ENCODE measurements around the gene ARHGAP28.

The ARHGAP28 gene

GRCh38 chr18:6881034-6881820, 151.7 kb downstream of the ARHGAP28 start:
- H3K27ac ChIP-seq (ENCODE audit: low read length), result no peak overlapping the region
- no peaks in the 10 kb centered on the region for H3K27me3 ChIP-seq (ENCODE audit: control insufficient read depth in 1 of 2, insufficient read depth in 2 of 2, low read length in 2 of 2)
- no peaks in the 10 kb centered on the region for H3K36me3 ChIP-seq (ENCODE audit: control insufficient read depth in 2 of 2, insufficient read depth in 2 of 2, low read length in 2 of 2)
- no peak overlapping the region for H3K4me3 ChIP-seq (ENCODE audit: low read length in 2 of 2)
- no peaks in the 10 kb centered on the region for H3K4me1 ChIP-seq (ENCODE audit: control insufficient read depth, insufficient read depth, low read length)
- no peaks in the 10 kb centered on the region for H3K9me3 ChIP-seq (ENCODE audit: control insufficient read depth in 2 of 2, low read length in 2 of 2)
- no peak overlapping the region for H3K9ac ChIP-seq (ENCODE audit: low read length in 2 of 2)

GRCh38 chr18:6882401-6882800, 152.9 kb downstream of the ARHGAP28 start:
- no peak overlapping the region for H3K4me3 ChIP-seq (ENCODE audit: low read length in 2 of 2)
- H3K9ac ChIP-seq (ENCODE audit: low read length in 2 of 2), result no peak overlapping the region
- H3K36me3 ChIP-seq (ENCODE audit: control insufficient read depth in 2 of 2, insufficient read depth in 2 of 2, low read length in 2 of 2), result no peaks in the 10 kb centered on the region
- H3K27me3 ChIP-seq (ENCODE audit: control insufficient read depth in 1 of 2, insufficient read depth in 2 of 2, low read length in 2 of 2), result no peaks in the 10 kb centered on the region
- H3K4me1 ChIP-seq (ENCODE audit: control insufficient read depth, insufficient read depth, low read length), result no peaks in the 10 kb centered on the region
- no peak overlapping the region for H3K27ac ChIP-seq (ENCODE audit: low read length)
- H3K9me3 ChIP-seq (ENCODE audit: control insufficient read depth in 2 of 2, low read length in 2 of 2), result no peaks in the 10 kb centered on the region

GRCh38 chr18:6885006-6885481, 155.5 kb downstream of the ARHGAP28 start:
- Histone ChIP-seq H3K9ac (ENCODE audit: low read length in 2 of 2) (peak overlapping the region; percentile 4 to 14), H3K27ac (ENCODE audit: low read length) (no peak overlapping the region), H3K4me3 (ENCODE audit: low read length in 2 of 2) (peak overlapping the region in 1 of 2 donors; percentile 41), H3K36me3 (ENCODE audit: control insufficient read depth in 2 of 2, insufficient read depth in 2 of 2, low read length in 2 of 2) (no peaks in the 10 kb centered on the region), H3K9me3 (ENCODE audit: control insufficient read depth in 2 of 2, low read length in 2 of 2) (no peaks in the 10 kb centered on the region), H3K4me1 (ENCODE audit: control insufficient read depth, insufficient read depth, low read length) (no peaks in the 10 kb centered on the region), H3K27me3 (ENCODE audit: control insufficient read depth in 1 of 2, insufficient read depth in 2 of 2, low read length in 2 of 2) (no peaks in the 10 kb centered on the region)

GRCh38 chr18:6885992-6886796, 156.7 kb downstream of the ARHGAP28 start:
- H3K27ac ChIP-seq (ENCODE audit: low read length), result no peak overlapping the region
- no peaks in the 10 kb centered on the region for H3K27me3 ChIP-seq (ENCODE audit: control insufficient read depth in 1 of 2, insufficient read depth in 2 of 2, low read length in 2 of 2)
- no peak overlapping the region for H3K4me3 ChIP-seq (ENCODE audit: low read length in 2 of 2)
- H3K9me3 ChIP-seq (ENCODE audit: control insufficient read depth in 2 of 2, low read length in 2 of 2), result no peaks in the 10 kb centered on the region
- no peak overlapping the region for H3K9ac ChIP-seq (ENCODE audit: low read length in 2 of 2)
- H3K4me1 ChIP-seq (ENCODE audit: control insufficient read depth, insufficient read depth, low read length), result no peaks in the 10 kb centered on the region
- no peaks in the 10 kb centered on the region for H3K36me3 ChIP-seq (ENCODE audit: control insufficient read depth in 2 of 2, insufficient read depth in 2 of 2, low read length in 2 of 2)

- Histone ChIP-seq H3K4me3 (ENCODE audit: low read length in 2 of 2) (no peak overlapping the region), H3K4me1 (ENCODE audit: control insufficient read depth, insufficient read depth, low read length) (no peaks in the 10 kb centered on the region), H3K9me3 (ENCODE audit: control insufficient read depth in 2 of 2, low read length in 2 of 2) (no peaks in the 10 kb centered on the region), H3K36me3 (ENCODE audit: control insufficient read depth in 2 of 2, insufficient read depth in 2 of 2, low read length in 2 of 2) (no peaks in the 10 kb centered on the region), H3K27me3 (ENCODE audit: control insufficient read depth in 1 of 2, insufficient read depth in 2 of 2, low read length in 2 of 2) (no peaks in the 10 kb centered on the region), H3K27ac (ENCODE audit: low read length) (no peak overlapping the region), H3K9ac (ENCODE audit: low read length in 2 of 2) (no peak overlapping the region)
Measured at GRCh38 chr18:6886797-6887330, 157.3 kb downstream of the ARHGAP28 start.

GRCh38 chr18:6891788-6892187, 162.3 kb downstream of the ARHGAP28 start:
- Histone ChIP-seq H3K9me3 (ENCODE audit: control insufficient read depth in 2 of 2, low read length in 2 of 2) (no peaks in the 10 kb centered on the region), H3K27ac (ENCODE audit: low read length) (no peak overlapping the region), H3K27me3 (ENCODE audit: control insufficient read depth in 1 of 2, insufficient read depth in 2 of 2, low read length in 2 of 2) (no peaks in the 10 kb centered on the region), H3K9ac (ENCODE audit: low read length in 2 of 2) (no peak overlapping the region), H3K4me3 (ENCODE audit: low read length in 2 of 2) (no peak overlapping the region), H3K36me3 (ENCODE audit: control insufficient read depth in 2 of 2, insufficient read depth in 2 of 2, low read length in 2 of 2) (no peaks in the 10 kb centered on the region), H3K4me1 (ENCODE audit: control insufficient read depth, insufficient read depth, low read length) (no peaks in the 10 kb centered on the region)

- Histone ChIP-seq H3K27ac (ENCODE audit: low read length) (no peak overlapping the region), H3K4me1 (ENCODE audit: control insufficient read depth, insufficient read depth, low read length) (no peaks in the 10 kb centered on the region), H3K4me3 (ENCODE audit: low read length in 2 of 2) (no peak overlapping the region), H3K36me3 (ENCODE audit: control insufficient read depth in 2 of 2, insufficient read depth in 2 of 2, low read length in 2 of 2) (peaks cover 0 to 3% of the 10 kb centered on the region in 2 donors), H3K9me3 (ENCODE audit: control insufficient read depth in 2 of 2, low read length in 2 of 2) (no peaks in the 10 kb centered on the region), H3K9ac (ENCODE audit: low read length in 2 of 2) (no peak overlapping the region), H3K27me3 (ENCODE audit: control insufficient read depth in 1 of 2, insufficient read depth in 2 of 2, low read length in 2 of 2) (no peaks in the 10 kb centered on the region)
Measured at GRCh38 chr18:6901286-6901926, 171.9 kb downstream of the ARHGAP28 start.

GRCh38 chr18:6917072-6917471, 187.6 kb downstream of the ARHGAP28 start:
- Histone ChIP-seq H3K27ac (ENCODE audit: low read length) (no peak overlapping the region), H3K36me3 (ENCODE audit: control insufficient read depth in 2 of 2, insufficient read depth in 2 of 2, low read length in 2 of 2) (no peaks in the 10 kb centered on the region), H3K4me1 (ENCODE audit: control insufficient read depth, insufficient read depth, low read length) (no peaks in the 10 kb centered on the region), H3K27me3 (ENCODE audit: control insufficient read depth in 1 of 2, insufficient read depth in 2 of 2, low read length in 2 of 2) (peaks cover 0 to 2% of the 10 kb centered on the region in 2 donors), H3K9me3 (ENCODE audit: control insufficient read depth in 2 of 2, low read length in 2 of 2) (no peaks in the 10 kb centered on the region), H3K4me3 (ENCODE audit: low read length in 2 of 2) (no peak overlapping the region), H3K9ac (ENCODE audit: low read length in 2 of 2) (no peak overlapping the region)

GRCh38 chr18:6920099-6920955, 190.8 kb downstream of the ARHGAP28 start:
- Histone ChIP-seq H3K9me3 (ENCODE audit: control insufficient read depth in 2 of 2, low read length in 2 of 2) (no peaks in the 10 kb centered on the region), H3K36me3 (ENCODE audit: control insufficient read depth in 2 of 2, insufficient read depth in 2 of 2, low read length in 2 of 2) (no peaks in the 10 kb centered on the region), H3K9ac (ENCODE audit: low read length in 2 of 2) (no peak overlapping the region), H3K27me3 (ENCODE audit: control insufficient read depth in 1 of 2, insufficient read depth in 2 of 2, low read length in 2 of 2) (peaks cover 0 to 2% of the 10 kb centered on the region in 2 donors), H3K4me3 (ENCODE audit: low read length in 2 of 2) (no peak overlapping the region), H3K27ac (ENCODE audit: low read length) (no peak overlapping the region), H3K4me1 (ENCODE audit: control insufficient read depth, insufficient read depth, low read length) (no peaks in the 10 kb centered on the region)

GRCh38 chr18:6921571-6921970, 192.1 kb downstream of the ARHGAP28 start:
- Histone ChIP-seq H3K4me1 (ENCODE audit: control insufficient read depth, insufficient read depth, low read length) (no peaks in the 10 kb centered on the region), H3K9ac (ENCODE audit: low read length in 2 of 2) (no peak overlapping the region), H3K27me3 (ENCODE audit: control insufficient read depth in 1 of 2, insufficient read depth in 2 of 2, low read length in 2 of 2) (peaks cover 0 to 2% of the 10 kb centered on the region in 2 donors), H3K36me3 (ENCODE audit: control insufficient read depth in 2 of 2, insufficient read depth in 2 of 2, low read length in 2 of 2) (no peaks in the 10 kb centered on the region), H3K4me3 (ENCODE audit: low read length in 2 of 2) (no peak overlapping the region), H3K27ac (ENCODE audit: low read length) (no peak overlapping the region), H3K9me3 (ENCODE audit: control insufficient read depth in 2 of 2, low read length in 2 of 2) (no peaks in the 10 kb centered on the region)

Measured in stomach smooth muscle (tissue), 2 donors.